Cardiac fibroblast (primary cell): Measurements from ENCODE around the gene ATAD2B.
A peak's percentile ranks its signal among the peaks of the same experiment; 100 is the strongest.

Experiments
- DNase-seq, 2 donors: peaks; one replicate each; pipeline versions ENCODE4 v3.0.0 to v3.0.0-alpha.2; 2010; ENCODE audit warnings: low read depth in 2 of 2
- H3K4me3 ChIP-seq, 2 donors: replicated peaks in 1 of 2; 1 replicate in 1 of 2; 2 replicates in 1 of 2; pipeline ENCODE4 v1.5.1; 2011; ENCODE audit warnings: low read depth in 2 of 2, low read length in 2 of 2, mild to moderate bottlenecking in 2 of 2, moderate library complexity in 1 of 2
- TF ChIP-seq, protein P1 (sequence below): IDR thresholded peaks from one replicate; pipeline ENCODE4 v1.5.1; 2011; ENCODE audit warnings: low read depth, mild to moderate bottlenecking, low read length, inconsistent platforms

The ATAD2B gene

DNA sequence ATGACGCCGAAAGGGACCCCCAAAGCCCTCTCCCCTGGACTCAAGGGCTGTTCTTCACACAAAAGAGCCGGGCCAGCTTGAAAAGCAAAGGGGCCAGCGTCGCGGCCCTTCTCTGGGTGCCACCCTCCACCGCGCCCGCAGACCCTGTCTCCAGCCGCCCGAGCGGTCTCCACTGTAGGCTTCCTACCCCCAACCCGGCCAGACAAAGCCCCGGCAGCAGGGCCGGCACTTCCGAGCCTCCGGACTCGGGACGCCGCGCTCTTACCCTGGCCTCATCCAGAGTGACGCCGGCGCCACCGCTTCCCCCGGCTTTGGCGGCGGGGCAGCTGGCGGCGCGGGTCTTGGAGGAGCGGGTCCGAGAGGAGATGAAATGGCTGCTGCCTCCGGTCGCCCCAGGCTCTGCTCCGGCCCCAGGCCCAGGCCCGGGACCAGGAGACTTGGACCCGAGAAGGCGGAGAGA is 603 bp downstream of the ATAD2B start:
- H3K4me3 ChIP-seq = peak overlapping the region; percentile 79 to 88
- DNase-seq = peak in 1 of 2 donors; percentile 28
- TF ChIP-seq, protein P1, sequence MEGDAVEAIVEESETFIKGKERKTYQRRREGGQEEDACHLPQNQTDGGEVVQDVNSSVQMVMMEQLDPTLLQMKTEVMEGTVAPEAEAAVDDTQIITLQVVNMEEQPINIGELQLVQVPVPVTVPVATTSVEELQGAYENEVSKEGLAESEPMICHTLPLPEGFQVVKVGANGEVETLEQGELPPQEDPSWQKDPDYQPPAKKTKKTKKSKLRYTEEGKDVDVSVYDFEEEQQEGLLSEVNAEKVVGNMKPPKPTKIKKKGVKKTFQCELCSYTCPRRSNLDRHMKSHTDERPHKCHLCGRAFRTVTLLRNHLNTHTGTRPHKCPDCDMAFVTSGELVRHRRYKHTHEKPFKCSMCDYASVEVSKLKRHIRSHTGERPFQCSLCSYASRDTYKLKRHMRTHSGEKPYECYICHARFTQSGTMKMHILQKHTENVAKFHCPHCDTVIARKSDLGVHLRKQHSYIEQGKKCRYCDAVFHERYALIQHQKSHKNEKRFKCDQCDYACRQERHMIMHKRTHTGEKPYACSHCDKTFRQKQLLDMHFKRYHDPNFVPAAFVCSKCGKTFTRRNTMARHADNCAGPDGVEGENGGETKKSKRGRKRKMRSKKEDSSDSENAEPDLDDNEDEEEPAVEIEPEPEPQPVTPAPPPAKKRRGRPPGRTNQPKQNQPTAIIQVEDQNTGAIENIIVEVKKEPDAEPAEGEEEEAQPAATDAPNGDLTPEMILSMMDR = no peak

DNA sequence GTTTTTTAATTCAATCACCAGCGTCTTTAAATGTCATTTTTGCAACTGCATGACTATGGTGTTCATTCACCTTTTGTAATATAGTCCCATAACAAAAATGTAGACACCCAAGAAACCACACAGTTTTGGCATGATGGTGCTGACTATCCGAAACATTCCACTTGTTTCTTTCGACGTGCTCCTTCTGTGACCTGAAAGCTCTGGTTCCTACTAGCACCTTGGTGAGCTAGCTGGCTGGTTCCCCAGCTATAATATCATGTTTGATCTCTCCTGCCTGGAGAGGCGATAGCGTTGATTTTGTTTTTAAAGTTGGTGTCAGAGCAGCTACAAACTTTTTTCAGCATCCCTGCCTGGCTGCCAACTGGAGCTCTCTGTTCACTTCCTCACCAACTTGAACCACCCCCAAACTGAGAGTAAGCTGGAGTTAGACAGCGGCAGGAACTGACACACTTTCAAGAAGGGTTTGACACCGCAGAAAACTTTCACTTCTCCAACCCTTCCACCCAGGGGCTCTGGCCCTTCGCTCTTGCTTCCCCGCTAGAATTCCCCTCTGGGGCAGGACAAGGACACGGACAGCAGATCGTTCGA is 1.1 kb downstream of the ATAD2B start:
- DNase-seq = peak; percentile 69 to 74
- H3K4me3 ChIP-seq = peak overlapping the region; percentile 79 to 88
- TF ChIP-seq, protein P1 = no peak

DNA sequence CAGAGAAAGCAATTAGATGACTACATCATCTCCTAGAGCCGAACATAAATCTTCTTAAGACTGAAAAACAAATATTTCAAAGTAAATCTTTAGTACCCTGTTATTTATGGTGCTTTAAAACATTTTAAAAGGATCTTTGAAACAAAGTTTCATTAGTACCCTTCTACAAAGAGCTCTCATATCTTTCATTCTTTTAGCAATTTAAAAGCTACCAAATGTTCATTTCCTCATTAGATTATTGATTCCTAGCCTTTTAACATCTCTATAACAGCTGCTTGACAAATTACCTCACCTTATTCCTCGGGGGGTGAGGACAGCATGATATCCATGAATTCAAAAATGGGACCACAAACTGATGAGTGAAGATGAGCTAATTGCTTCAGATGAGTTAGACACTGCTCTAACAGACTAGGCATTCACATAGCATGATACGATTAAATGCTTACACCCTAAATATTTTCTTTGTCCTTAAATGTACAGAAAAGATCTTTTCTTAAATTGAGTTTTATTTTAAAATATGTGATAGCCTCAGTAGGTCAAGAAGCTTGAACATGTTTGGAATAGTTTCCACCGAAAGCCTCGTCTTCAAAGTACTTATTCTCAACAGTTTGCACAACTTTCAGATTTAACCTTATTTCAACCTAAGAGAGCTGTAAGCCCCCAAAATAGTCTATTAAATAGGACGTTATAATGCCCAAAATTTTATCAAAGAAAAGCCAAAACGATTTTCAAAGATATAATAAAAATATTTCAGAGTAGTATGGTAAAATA is 2.1 kb downstream of the ATAD2B start:
- TF ChIP-seq, protein P1 = no peak
- H3K4me3 ChIP-seq = peak overlapping the region in 1 of 2 donors; percentile 88
- DNase-seq = peak in 1 of 2 donors; percentile 17

DNA sequence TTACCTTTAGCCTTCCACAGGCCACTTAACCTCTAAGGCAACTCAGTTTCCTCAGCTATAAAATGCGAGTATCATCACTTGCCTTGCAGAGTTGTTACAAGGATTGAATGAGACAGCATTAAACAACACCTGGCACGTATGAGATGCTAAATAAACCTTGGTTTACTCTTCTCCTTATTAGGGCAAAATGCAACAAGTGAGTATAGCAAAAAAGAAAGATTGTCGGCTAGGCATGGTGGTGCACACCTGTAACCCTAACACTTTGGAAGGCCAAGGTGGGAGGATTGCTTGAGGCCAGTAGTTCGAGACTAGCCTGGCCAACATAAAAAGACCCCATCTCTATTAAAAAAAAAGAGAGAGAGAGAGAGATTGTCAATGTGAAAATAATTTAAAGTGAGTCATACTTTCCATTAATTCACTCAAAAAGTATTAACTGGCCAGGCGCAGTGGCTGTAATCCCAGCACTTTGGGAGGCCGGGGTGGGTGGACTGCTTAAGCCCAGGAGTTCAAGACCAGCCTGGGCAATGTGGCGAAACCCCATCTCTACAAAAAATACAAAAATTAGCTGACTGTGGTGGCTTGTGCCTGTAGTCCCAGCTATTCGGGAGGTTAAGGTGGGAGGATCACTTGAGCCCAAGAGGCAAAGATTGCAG is 8.0 kb downstream of the ATAD2B start:
- no peak overlapping the region for H3K4me3 ChIP-seq
- TF ChIP-seq, protein P1 = no peak
- peak in 1 of 2 donors; percentile 18 for DNase-seq

DNA sequence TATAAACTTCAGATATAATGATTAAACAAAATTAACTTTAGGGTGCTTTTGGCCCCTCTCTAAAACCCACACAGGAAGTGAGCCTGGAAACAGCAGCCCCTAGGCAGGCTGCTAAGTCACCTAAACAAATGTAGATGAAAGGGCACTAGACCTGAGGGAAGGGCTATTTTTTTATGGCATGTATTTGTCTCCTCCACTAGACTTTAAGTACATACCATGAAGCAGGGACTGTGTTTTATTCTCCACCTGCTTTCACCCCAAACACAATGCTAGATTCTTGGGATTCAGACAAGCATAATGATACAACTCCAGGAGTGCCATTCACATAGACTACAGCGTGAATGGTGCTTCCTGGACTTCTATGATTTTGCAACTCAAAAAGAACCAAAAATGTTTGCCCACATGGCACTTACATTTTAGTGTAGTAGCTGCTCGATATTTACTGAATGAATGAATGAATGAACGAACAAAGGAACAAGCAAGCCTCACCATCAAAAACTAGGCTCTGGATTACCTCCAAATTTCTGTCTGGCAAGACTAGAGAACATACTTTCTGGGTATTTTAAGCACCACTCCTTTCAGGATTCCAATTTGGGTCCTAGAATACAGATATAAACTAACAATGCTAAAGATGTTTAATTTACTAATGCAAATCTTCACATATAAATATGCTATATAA is 10.1 kb downstream of the ATAD2B start:
- TF ChIP-seq, protein P1 = no peak
- DNase-seq = no peak
- H3K4me3 ChIP-seq = no peak overlapping the region

DNA sequence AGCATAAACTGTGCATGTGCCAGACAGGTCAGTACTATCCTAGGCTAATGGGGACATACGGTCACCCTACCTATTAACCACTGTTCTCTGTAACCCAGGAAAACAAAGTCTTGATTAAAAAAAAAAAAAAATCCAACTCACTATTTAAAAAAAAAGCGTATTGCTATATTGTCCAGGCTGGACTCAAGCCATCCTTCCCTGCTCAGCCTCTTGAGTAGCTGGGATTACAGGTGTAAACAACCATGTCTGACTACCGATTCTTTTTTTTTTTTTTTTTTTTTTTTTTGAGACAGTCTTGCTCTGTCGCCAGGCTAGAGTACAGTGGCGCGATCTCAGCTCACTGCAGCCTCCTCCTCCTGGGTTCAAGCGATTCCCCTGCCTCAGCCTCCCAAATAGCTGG is 11.6 kb downstream of the ATAD2B start:
- TF ChIP-seq, protein P1 = no peak
- no peak for DNase-seq
- no peak overlapping the region for H3K4me3 ChIP-seq
